Activated CD4-positive, alpha-beta T cell treated with anti-CD3 and anti-CD28 coated beads for 36 hours (primary cell): Measurements from ENCODE around the gene SFXN3. TPM values are rescaled to one million over a fixed set of nuclear protein-coding genes. Genes with fewer than 3 reads are reported as not detected.

ENCODE experiments used
- ATAC-seq: fragments of 200-7000 bp; cut with Tn5 transposase; one replicate; pipeline ENCODE4 v1.10.0; 2021; ENCODE audit warnings: mild to moderate bottlenecking, moderate library complexity
- CTCF ChIA-PET: fragments of 350-600 bp; sonication (Branson Sonifier 250); formaldehyde crosslinking; loops from one replicate; lab custom pipeline; 2021; ENCODE audit warnings: antibody characterized with exemption; lab: Charles Lee
- POLR2A ChIA-PET: fragments of 350-600 bp; sonication (Branson Sonifier 250); formaldehyde crosslinking; loops from one replicate; lab custom pipeline; 2021; ENCODE audit warnings: antibody characterized with exemption, inconsistent platforms; lab: Charles Lee
- DNase-seq: peaks from one replicate; pipeline ENCODE4 v3.0.0-alpha.2; 2020
- H3K27ac Mint-ChIP-seq: one replicate; pipeline ENCODE4 v1.8.0; 2021; ENCODE audit warnings: mixed read lengths
- H3K27me3 Mint-ChIP-seq: one replicate; pipeline ENCODE4 v1.8.0; 2021; ENCODE audit warnings: mixed read lengths
- H3K36me3 Mint-ChIP-seq: one replicate; pipeline ENCODE4 v1.8.0; 2021; ENCODE audit warnings: low read depth, mixed read lengths
- H3K4me1 Mint-ChIP-seq: one replicate; pipeline ENCODE4 v1.8.0; 2021; ENCODE audit warnings: mixed read lengths
- H3K4me3 Mint-ChIP-seq: one replicate; pipeline ENCODE4 v1.8.0; 2021; ENCODE audit warnings: mild to moderate bottlenecking, moderate library complexity, mixed read lengths
- H3K9me3 Mint-ChIP-seq: one replicate; pipeline ENCODE4 v1.8.0; 2021; ENCODE audit warnings: low read depth, mixed read lengths
- intact Hi-C, 2 experiments: fragments of 100-400 bp; cut with DNase I in 1 of 2; cut with micrococcal nuclease in 1 of 2; formaldehyde crosslinking; loops; one replicate each; pipeline versions ENCODE4 v1.14.2 to v1.15.1; 2022 to 2024; cut with DNase I, micrococcal nuclease
- total RNA-seq, 2 experiments: library from RNA; stranded (reverse); gene quantifications; one replicate each; pipeline ENCODE4 v1.2.3, GENCODE V29; 2021

The SFXN3 gene
- total RNA-seq, 2 experiments from 2014 or later: 30.0 to 37.7 TPM

- Mint-ChIP-seq H3K4me1 (peaks cover under 1% of the 10 kb centered on the region), H3K27me3 (peaks cover 41% of the 10 kb centered on the region), H3K36me3 (no peaks in the 10 kb centered on the region), H3K27ac (no peak overlapping the region), H3K9me3 (no peaks in the 10 kb centered on the region), H3K4me3 (no peak overlapping the region)
- intact Hi-C loops: no loop called here
- CTCF ChIA-PET: interaction anchor here (0.6 to 2.1 kb wide), 7 partner anchors 10 to 455 kb away, joined by 3 to 7 read pairs (median 3); no protein-coding TSS in a partner anchor
- DNase-seq: no peak
- POLR2A ChIA-PET: no interaction called here
- no peak for ATAC-seq
These were observed 45.6 kb downstream of the SFXN3 start for GRCh38 chr10:101076630-101077029.

GRCh38 chr10:101079874-101080273, 48.8 kb downstream of the SFXN3 start:
- Mint-ChIP-seq H3K36me3 (no peaks in the 10 kb centered on the region), H3K9me3 (no peaks in the 10 kb centered on the region), H3K27ac (no peak overlapping the region), H3K4me3 (no peak overlapping the region), H3K4me1 (no peaks in the 10 kb centered on the region), H3K27me3 (peaks cover 40% of the 10 kb centered on the region)
- intact Hi-C loops: no loop called here
- DNase-seq (no peak), ATAC-seq (no peak)
- CTCF ChIA-PET: interaction anchor here (0.7 to 0.9 kb wide), 2 partner anchors 63 to 613 kb away, joined by 3 read pairs; no protein-coding TSS in a partner anchor
- POLR2A ChIA-PET: no interaction called here

GRCh38 chr10:101080933-101081931, 50.2 kb downstream of the SFXN3 start:
- ChIA-PET CTCF (interaction anchor here (0.9 to 1.2 kb wide), 2 partner anchors 10 to 61 kb away, joined by 3 read pairs; no protein-coding TSS in a partner anchor), POLR2A (no interaction called here)
- Mint-ChIP-seq H3K27me3 (peaks cover 35% of the 10 kb centered on the region), H3K36me3 (no peaks in the 10 kb centered on the region), H3K9me3 (no peaks in the 10 kb centered on the region), H3K4me1 (no peaks in the 10 kb centered on the region), H3K4me3 (no peak overlapping the region), H3K27ac (no peak overlapping the region)
- intact Hi-C loops: no loop called here
- DNase-seq: no peak
- no peak for ATAC-seq

- ChIA-PET CTCF (no interaction called here), POLR2A (no interaction called here)
- intact Hi-C loops: no loop called here
- no peaks in the 10 kb centered on the region for H3K36me3 Mint-ChIP-seq
- no peak for DNase-seq
- no peaks in the 10 kb centered on the region for H3K9me3 Mint-ChIP-seq
- no peak overlapping the region for H3K27ac Mint-ChIP-seq
- ATAC-seq: no peak
- no peaks in the 10 kb centered on the region for H3K4me1 Mint-ChIP-seq
- no peak overlapping the region for H3K4me3 Mint-ChIP-seq
- peaks cover 42% of the 10 kb centered on the region for H3K27me3 Mint-ChIP-seq
These were observed 54.8 kb downstream of the SFXN3 start for GRCh38 chr10:101085846-101086245.

GRCh38 chr10:101087376-101087775, 56.3 kb downstream of the SFXN3 start:
- H3K36me3 Mint-ChIP-seq: no peaks in the 10 kb centered on the region
- H3K27ac Mint-ChIP-seq: no peak overlapping the region
- CTCF ChIA-PET: interaction anchor here (0.6 to 1.2 kb wide), 2 partner anchors 9 to 27 kb away, joined by 4 read pairs; no protein-coding TSS in a partner anchor
- DNase-seq: no peak
- H3K4me3 Mint-ChIP-seq: no peak overlapping the region
- POLR2A ChIA-PET: no interaction called here
- no peaks in the 10 kb centered on the region for H3K4me1 Mint-ChIP-seq
- no peaks in the 10 kb centered on the region for H3K9me3 Mint-ChIP-seq
- intact Hi-C loops: no loop called here
- H3K27me3 Mint-ChIP-seq: peaks cover 39% of the 10 kb centered on the region
- ATAC-seq: no peak

- intact Hi-C loops: no loop called here
- DNase-seq: no peak
- no peaks in the 10 kb centered on the region for H3K9me3 Mint-ChIP-seq
- no peaks in the 10 kb centered on the region for H3K36me3 Mint-ChIP-seq
- peaks cover 37% of the 10 kb centered on the region for H3K27me3 Mint-ChIP-seq
- ATAC-seq: no peak
- no peak overlapping the region for H3K27ac Mint-ChIP-seq
- no peak overlapping the region for H3K4me3 Mint-ChIP-seq
- no peaks in the 10 kb centered on the region for H3K4me1 Mint-ChIP-seq
- POLR2A ChIA-PET: no interaction called here
- CTCF ChIA-PET: interaction anchor here (0.6 to 1.2 kb wide), 2 partner anchors 9 to 73 kb away, joined by 4 read pairs; no protein-coding TSS in a partner anchor
These were observed 56.9 kb downstream of the SFXN3 start for GRCh38 chr10:101087965-101088364.

GRCh38 chr10:101089520-101090299, 58.7 kb downstream of the SFXN3 start:
- H3K27ac Mint-ChIP-seq: no peak overlapping the region
- H3K36me3 Mint-ChIP-seq: no peaks in the 10 kb centered on the region
- H3K9me3 Mint-ChIP-seq: no peaks in the 10 kb centered on the region
- ChIA-PET POLR2A (no interaction called here), CTCF (interaction anchor here (0.9 kb wide), 1 partner anchor 53 kb away, joined by 3 read pairs; no protein-coding TSS in a partner anchor)
- no peak overlapping the region for H3K4me3 Mint-ChIP-seq
- intact Hi-C loops: no loop called here
- DNase-seq (no peak), ATAC-seq (no peak)
- H3K4me1 Mint-ChIP-seq: no peaks in the 10 kb centered on the region
- H3K27me3 Mint-ChIP-seq: peaks cover 35% of the 10 kb centered on the region

GRCh38 chr10:101090597-101090996, 59.6 kb downstream of the SFXN3 start:
- ChIA-PET CTCF (interaction anchor here (1.4 to 11.9 kb wide), 3 partner anchors 10 to 50 kb away, joined by 3 to 298 read pairs (median 4); no protein-coding TSS in a partner anchor), POLR2A (no interaction called here)
- peaks cover 32% of the 10 kb centered on the region for H3K27me3 Mint-ChIP-seq
- H3K4me1 Mint-ChIP-seq: no peaks in the 10 kb centered on the region
- intact Hi-C loops: no loop called here
- no peaks in the 10 kb centered on the region for H3K36me3 Mint-ChIP-seq
- no peak overlapping the region for H3K4me3 Mint-ChIP-seq
- no peak for DNase-seq
- H3K9me3 Mint-ChIP-seq: no peaks in the 10 kb centered on the region
- H3K27ac Mint-ChIP-seq: no peak overlapping the region
- no peak for ATAC-seq

Other genes with a start within 250 kb of the SFXN3 start
- 10 to 100 TPM; 30.9 to 34.3 TPM for gene SLF2, start 118.3 kb upstream of the SFXN3 start, total RNA-seq
- under 1 TPM; 0.62 to 0.84 TPM for gene SEMA4G, start 61.7 kb upstream of the SFXN3 start, total RNA-seq
- gene MRPL43, start 43.7 kb upstream of the SFXN3 start, total RNA-seq: 10 to 100 TPM; 53.4 to 62.6 TPM
- 10 to 100 TPM; 13.8 to 17.9 TPM for gene TWNK, start 43.7 kb upstream of the SFXN3 start, total RNA-seq
- gene LZTS2, start 31.4 kb upstream of the SFXN3 start, total RNA-seq: 10 to 100 TPM; 14.8 to 15.7 TPM
- gene PDZD7, start 105 bp upstream of the SFXN3 start, total RNA-seq: under 1 TPM; 0.28 to 0.32 TPM
- gene KAZALD1, start 30.8 kb downstream of the SFXN3 start, total RNA-seq: under 1 TPM; 0.47 to 0.57 TPM
- gene TLX1, start 100.1 kb downstream of the SFXN3 start, total RNA-seq: not detected
- not detected for gene LBX1, start 198.2 kb downstream of the SFXN3 start, total RNA-seq